RWPE2 (cell line): Measurements from ENCODE around the gene SLC25A21.
A peak's percentile ranks its signal among the peaks of the same experiment; 100 is the strongest.
"Not testable (repeated sequence)": the region's sequence is repeated elsewhere in the genome, so short reads cannot be mapped to it uniquely, and the experiment has no call there.

Experiments used
- ATAC-seq: fragments of 200-7000 bp; cut with Tn5 transposase; 3 replicates; pipeline ENCODE4 v1.9.1; 2021; ENCODE audit warnings: low read depth
- DNase-seq: peaks from one replicate; pipeline ENCODE4 v3.0.0-alpha.2; 2020; ENCODE audit warnings: low spot score
- H3K27ac ChIP-seq: fragments of 450-650 bp; 2 replicates; pipeline ENCODE4 v1.5.1; 2017; ENCODE audit warnings: mild to moderate bottlenecking; ENCODE audit not compliant: poor library complexity, severe bottlenecking
- H3K27me3 ChIP-seq: fragments of 250-450 bp; sonication (Bioruptor Pico); 2 replicates; pipeline ENCODE4 v1.5.1; 2021; ENCODE audit warnings: mild to moderate bottlenecking, moderate library complexity; ENCODE audit not compliant: insufficient read depth, poor library complexity, severe bottlenecking
- H3K36me3 ChIP-seq: fragments of 250-450 bp; sonication (Bioruptor Pico); 2 replicates; pipeline ENCODE4 v1.5.1; 2020; ENCODE audit warnings: low read depth, mild to moderate bottlenecking, moderate library complexity
- H3K4me1 ChIP-seq: fragments of 250-450 bp; sonication (Bioruptor Pico); 2 replicates; pipeline ENCODE4 v1.5.1; 2021; ENCODE audit warnings: mild to moderate bottlenecking, moderate library complexity; ENCODE audit not compliant: insufficient read depth, poor library complexity, severe bottlenecking
- H3K4me3 ChIP-seq: fragments of 250-450 bp; sonication (Bioruptor Pico); 2 replicates; pipeline ENCODE4 v1.5.1; 2021; ENCODE audit warnings: mild to moderate bottlenecking, moderate library complexity; ENCODE audit not compliant: severe bottlenecking
- H3K9me3 ChIP-seq: fragments of 250-450 bp; sonication (Bioruptor Pico); 2 replicates; pipeline ENCODE4 v1.5.1; 2021; ENCODE audit warnings: mild to moderate bottlenecking, moderate library complexity; ENCODE audit not compliant: severe bottlenecking
- TF ChIP-seq, protein P1 (sequence below): fragments of 450-650 bp; IDR thresholded peaks from one replicate; pipeline ENCODE4 v1.5.1; 2017; ENCODE audit warnings: mild to moderate bottlenecking, moderate library complexity; ENCODE audit not compliant: poor library complexity, severe bottlenecking

Gene SLC25A21

DNA sequence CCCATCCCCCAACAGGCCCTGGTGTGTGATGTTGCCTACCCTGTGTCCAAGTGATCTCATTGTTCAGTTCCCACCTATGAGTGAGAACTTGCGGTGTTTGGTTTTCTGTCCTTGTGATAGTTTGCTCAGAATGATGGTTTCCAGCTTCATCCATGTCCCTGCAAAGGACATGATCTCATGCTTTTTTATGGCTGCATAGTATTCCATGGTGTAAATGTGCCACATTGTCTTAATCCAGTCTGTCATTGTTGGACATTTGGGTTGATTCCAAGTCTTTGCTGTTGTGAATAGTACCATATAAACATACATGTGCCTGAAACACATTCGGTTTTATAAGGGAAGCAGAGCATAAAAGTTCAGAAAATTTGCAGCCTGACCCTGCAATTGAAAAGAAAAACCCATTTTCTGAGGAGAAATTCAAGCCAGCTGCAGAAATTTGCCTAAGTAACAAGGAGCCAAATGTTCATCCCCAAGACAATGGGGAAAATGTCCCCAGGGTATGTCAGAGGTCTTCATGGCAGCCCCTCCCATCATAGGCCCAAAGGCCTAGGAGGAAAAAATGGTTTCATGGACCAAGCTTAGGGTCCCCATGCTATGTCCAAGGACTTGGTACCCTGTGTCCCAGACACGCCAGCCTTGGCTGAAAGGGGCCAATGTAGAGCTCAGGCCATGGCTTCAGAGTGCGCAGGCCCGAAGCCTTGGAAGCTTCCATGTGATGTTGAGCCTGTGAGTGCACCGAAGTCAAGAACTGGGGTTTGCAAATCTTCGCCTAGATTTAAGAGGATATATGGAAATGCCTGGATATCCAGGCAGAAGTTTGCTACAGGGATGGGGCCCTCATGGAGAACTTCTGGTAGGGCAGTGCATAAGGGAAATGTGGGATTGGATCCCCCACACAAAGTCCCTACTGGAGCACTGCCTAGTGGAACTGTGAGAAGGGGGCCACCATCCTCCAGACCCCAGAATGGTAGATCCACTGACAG is 33.5 kb upstream of the SLC25A21 start:
- not testable (repeated sequence) for H3K27me3 ChIP-seq, H3K4me3 ChIP-seq, H3K36me3 ChIP-seq, ATAC-seq, DNase-seq, H3K27ac ChIP-seq
- Histone ChIP-seq H3K4me1 (peaks cover 15% of the 10 kb centered on the region), H3K9me3 (peaks cover 10% of the 10 kb centered on the region)

DNA sequence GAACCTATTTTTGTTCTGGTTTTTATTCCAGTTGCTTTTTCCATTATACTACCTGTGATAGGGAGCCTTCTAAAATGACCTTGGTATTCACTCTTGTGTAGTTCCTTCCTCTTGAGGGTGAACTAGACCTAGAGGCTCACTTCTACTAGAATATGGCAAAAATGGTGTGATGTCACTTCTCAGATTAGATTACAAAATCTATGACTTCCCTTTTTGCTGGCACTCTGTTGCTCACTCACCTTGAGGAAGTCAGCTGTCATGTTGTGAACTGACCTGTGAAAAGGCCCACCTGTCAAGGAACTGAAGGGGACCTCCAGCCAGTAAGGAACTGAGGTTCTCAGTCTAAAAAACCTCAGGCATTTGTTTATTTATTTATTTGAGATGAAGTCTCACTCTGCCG is 31.0 kb upstream of the SLC25A21 start:
- TF ChIP-seq, protein P1, sequence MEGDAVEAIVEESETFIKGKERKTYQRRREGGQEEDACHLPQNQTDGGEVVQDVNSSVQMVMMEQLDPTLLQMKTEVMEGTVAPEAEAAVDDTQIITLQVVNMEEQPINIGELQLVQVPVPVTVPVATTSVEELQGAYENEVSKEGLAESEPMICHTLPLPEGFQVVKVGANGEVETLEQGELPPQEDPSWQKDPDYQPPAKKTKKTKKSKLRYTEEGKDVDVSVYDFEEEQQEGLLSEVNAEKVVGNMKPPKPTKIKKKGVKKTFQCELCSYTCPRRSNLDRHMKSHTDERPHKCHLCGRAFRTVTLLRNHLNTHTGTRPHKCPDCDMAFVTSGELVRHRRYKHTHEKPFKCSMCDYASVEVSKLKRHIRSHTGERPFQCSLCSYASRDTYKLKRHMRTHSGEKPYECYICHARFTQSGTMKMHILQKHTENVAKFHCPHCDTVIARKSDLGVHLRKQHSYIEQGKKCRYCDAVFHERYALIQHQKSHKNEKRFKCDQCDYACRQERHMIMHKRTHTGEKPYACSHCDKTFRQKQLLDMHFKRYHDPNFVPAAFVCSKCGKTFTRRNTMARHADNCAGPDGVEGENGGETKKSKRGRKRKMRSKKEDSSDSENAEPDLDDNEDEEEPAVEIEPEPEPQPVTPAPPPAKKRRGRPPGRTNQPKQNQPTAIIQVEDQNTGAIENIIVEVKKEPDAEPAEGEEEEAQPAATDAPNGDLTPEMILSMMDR = no peak
- Histone ChIP-seq H3K4me1 (peaks cover 15% of the 10 kb centered on the region), H3K36me3 (no peaks in the 10 kb centered on the region), H3K4me3 (no peak overlapping the region), H3K27ac (peak overlapping the region; percentile 43), H3K9me3 (peaks cover 10% of the 10 kb centered on the region), H3K27me3 (no peaks in the 10 kb centered on the region)
- DNase-seq (no peak), ATAC-seq (no peak)

DNA sequence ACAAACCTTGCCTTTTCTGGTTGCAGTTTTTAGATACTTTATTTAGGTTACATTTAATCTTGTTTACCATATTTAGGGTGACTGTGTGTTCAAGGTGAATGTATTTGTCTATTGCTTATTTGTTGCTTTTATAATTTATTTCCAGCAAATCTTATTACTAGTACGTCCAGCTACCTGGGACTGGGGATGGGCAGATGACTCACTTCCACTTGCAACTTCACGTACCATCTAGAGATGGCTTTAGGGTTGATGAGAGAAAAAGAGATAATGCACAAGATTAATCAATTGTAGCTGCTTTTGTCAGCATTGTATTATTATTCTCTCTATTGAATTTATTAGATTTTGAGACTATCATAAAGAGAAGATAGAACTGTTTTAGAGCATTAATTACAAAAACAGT is 30.4 kb upstream of the SLC25A21 start:
- peaks cover 15% of the 10 kb centered on the region for H3K4me1 ChIP-seq
- ATAC-seq (peak; percentile 56; the same call in 2 of the 3 replicates), DNase-seq (no peak)
- no peak overlapping the region for H3K4me3 ChIP-seq
- peaks cover 10% of the 10 kb centered on the region for H3K9me3 ChIP-seq
- TF ChIP-seq, protein P1 = no peak
- H3K36me3 ChIP-seq = no peaks in the 10 kb centered on the region
- H3K27me3 ChIP-seq = no peaks in the 10 kb centered on the region
- H3K27ac ChIP-seq = peak overlapping the region; percentile 43

DNA sequence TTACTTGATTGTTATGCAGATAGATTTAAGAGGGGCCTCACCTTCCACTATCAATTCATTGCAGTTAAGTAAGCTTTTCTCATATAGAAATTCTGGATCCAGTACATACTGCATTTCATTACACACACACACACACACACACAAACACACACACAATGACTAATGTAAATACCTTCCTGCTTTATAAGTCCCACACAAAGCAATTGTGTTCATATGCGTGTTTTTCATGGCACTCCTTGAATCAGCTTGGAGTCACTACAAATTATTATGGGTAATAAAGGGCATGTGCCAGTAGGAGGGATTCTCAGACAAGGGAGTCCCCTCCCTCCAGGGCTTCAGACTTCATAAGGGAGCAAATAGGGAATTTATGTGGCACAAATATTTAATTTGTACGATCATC is 29.9 kb upstream of the SLC25A21 start:
- ATAC-seq = 0 out of 3 replicates have a peak, but pooled peaks have one; percentile 4
- Histone ChIP-seq H3K27me3 (no peaks in the 10 kb centered on the region), H3K27ac (peak overlapping the region; percentile 43), H3K9me3 (peaks cover 10% of the 10 kb centered on the region), H3K36me3 (no peaks in the 10 kb centered on the region), H3K4me3 (no peak overlapping the region), H3K4me1 (peaks cover 15% of the 10 kb centered on the region)
- TF ChIP-seq, protein P1 = no peak
- DNase-seq = no peak

DNA sequence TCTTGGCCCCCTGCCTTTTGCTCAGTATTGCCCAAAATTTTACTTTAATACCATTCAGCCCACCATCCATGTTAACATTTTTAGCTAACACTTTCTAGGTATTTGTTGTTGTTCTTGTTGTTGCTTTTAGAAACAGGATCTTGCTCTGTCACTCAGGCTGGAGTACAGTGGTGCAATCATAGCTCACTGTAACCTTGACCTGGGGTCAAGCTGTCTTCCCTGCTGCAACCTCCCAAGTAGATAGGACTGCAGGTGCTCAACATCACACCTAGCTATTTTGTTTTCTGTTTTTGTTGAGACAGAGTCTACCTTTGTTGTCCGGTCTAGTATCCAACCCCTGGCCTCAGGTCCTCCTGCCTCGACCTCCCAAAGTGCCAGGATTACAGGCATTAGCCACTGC is 29.3 kb upstream of the SLC25A21 start:
- Histone ChIP-seq H3K36me3 (no peaks in the 10 kb centered on the region), H3K27ac (no peak overlapping the region), H3K4me1 (peaks cover 19% of the 10 kb centered on the region), H3K4me3 (no peak overlapping the region), H3K9me3 (peaks cover 10% of the 10 kb centered on the region), H3K27me3 (no peaks in the 10 kb centered on the region)
- TF ChIP-seq, protein P1 = no peak
- DNase-seq = no peak
- ATAC-seq = no peak
